HepG2 (cell line): ENCODE measurements around the gene PCBP1. TPM values are rescaled to one million over a fixed set of nuclear protein-coding genes. Genes with fewer than 3 reads are reported as not detected.

Experiments
- ARNT2 ChIP-seq: sonication (generic); formaldehyde crosslinking; IDR thresholded peaks from 2 replicates; pipeline ENCODE4 v1.8.0; 2022; ENCODE audit warnings: mild to moderate bottlenecking, low read depth, missing genetic modification reagents, moderate library complexity
- EZH2 ChIP-seq: conservative IDR thresholded peaks from 2 replicates; pipeline ENCODE4 v1.6.1; 2012; ENCODE audit warnings: mild to moderate bottlenecking, low read depth, low read length, moderate library complexity
- SIX4 ChIP-seq: sonication (generic); formaldehyde crosslinking; IDR thresholded peaks from 2 replicates; pipeline ENCODE4 v1.4.0; 2020; ENCODE audit warnings: missing genetic modification reagents
- TAF1 ChIP-seq: sonication (generic); formaldehyde crosslinking; IDR thresholded peaks from 2 replicates; pipeline ENCODE4 v1.4.0; 2020; ENCODE audit warnings: missing genetic modification reagents
- TEAD3 ChIP-seq: optimal IDR thresholded peaks from 2 replicates; pipeline ENCODE3; 2016; ENCODE audit warnings: borderline replicate concordance
- ZBTB38 ChIP-seq: sonication (generic); formaldehyde crosslinking; IDR thresholded peaks from 2 replicates; pipeline ENCODE4 v1.5.1; 2020; ENCODE audit warnings: mild to moderate bottlenecking, missing genetic modification reagents
- ZNF589 ChIP-seq: sonication (generic); formaldehyde crosslinking; conservative IDR thresholded peaks from 2 replicates; pipeline ENCODE4 v1.8.0; 2022; ENCODE audit warnings: mild to moderate bottlenecking, moderate library complexity, missing genetic modification reagents
- polyA plus RNA-seq, 8 experiments: library from polyadenylated mRNA; depleted of rRNA in 3 of 8; stranded (reverse) in 7 of 8; unstranded in 1 of 8; fragments of >200 nt; fragmentation: Illumina TruSeq in 4 of 8; extraction: Trizol in 4 of 8; gene quantifications; 2 replicates each; pipeline versions ENCODE4 v1.2.1 to v1.2.3, GENCODE V29; 2011 to 2016; ENCODE audit warnings: low read depth in 4 of 8, missing spikeins in 1 of 8, mixed read lengths in 1 of 8; ENCODE audit not compliant: insufficient read depth in 1 of 8
- total RNA-seq, 5 experiments: library from RNA; depleted of rRNA; stranded (reverse); fragments of >200 nt; fragmentation: Illumina TruSeq; extraction: Trizol; gene quantifications; 2 replicates each; pipeline ENCODE4 v1.2.3, GENCODE V29; 2016; ENCODE audit warnings: low read depth in 1 of 5
- TF ChIP-seq, protein P1 (sequence below): sonication (generic); formaldehyde crosslinking; IDR thresholded peaks from 2 replicates; pipeline ENCODE4 v1.4.0; 2020; ENCODE audit warnings: missing genetic modification reagents
- TF ChIP-seq, protein P2 (sequence below): sonication (generic); formaldehyde crosslinking; IDR thresholded peaks from 2 replicates; pipeline ENCODE4 v1.4.0; 2020; ENCODE audit warnings: missing genetic modification reagents, mild to moderate bottlenecking, borderline replicate concordance
- TF ChIP-seq, protein P3 (sequence below): IDR thresholded peaks from 2 replicates; pipeline ENCODE4 v1.6.1; 2016; ENCODE audit warnings: mild to moderate bottlenecking

PCBP1 gene
- total and polyA plus RNA-seq, 2 of the 13 experiments (the other 11 are each of a cell fraction or from before 2014, with no cell fraction given) = 32.0 to 137 TPM

DNA sequence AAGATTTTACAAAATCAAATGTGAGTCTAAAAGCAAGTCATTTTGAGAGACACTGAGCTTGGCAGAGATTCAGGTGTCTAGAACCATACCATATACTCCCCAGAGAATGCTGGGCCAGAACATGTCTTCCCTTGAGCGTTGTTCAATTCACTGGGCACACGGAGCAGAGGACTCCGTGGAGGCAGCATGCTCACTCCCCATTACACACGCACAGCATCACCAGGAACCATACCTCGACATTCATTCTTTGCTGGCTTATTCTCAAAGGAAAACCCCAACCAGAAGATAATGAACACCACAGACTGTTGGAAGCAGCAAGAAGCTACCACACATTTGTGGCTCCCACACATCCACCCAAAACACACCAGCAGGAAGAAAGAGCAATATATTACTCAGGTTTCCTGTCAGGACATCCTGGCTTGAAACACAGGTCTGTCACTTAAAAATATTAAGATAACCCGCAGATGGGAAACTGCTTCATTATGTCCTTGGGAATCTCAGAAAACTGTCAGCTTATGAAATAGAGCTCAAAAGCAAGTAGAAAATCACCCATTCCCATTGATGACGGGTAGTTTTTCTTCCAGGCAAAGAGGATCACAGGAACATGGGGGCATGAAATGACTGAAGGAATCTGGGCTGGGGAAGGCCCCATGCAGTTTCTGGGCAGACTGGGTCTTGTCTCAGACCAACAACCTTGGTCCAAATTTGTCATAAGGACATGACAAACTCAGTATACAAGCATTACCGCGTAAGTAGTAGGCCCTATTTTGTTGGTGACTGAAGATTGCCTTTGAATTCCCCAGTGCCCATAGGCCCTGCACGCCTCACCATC, 46.4 kb downstream of the PCBP1 start (continued):
- TF ChIP-seq ARNT2 (CRISPR knock-in tag) (0 out of 2 replicates have a peak, but pooled peaks have one; percentile 10), TAF1 (CRISPR knock-in tag) (no peak), ZBTB38 (CRISPR knock-in tag) (peak; percentile 96), ZNF589 (no peak), EZH2 (no peak), TEAD3 (CRISPR knock-in tag) (no peak), SIX4 (CRISPR knock-in tag) (no peak)
- TF ChIP-seq, protein P1, sequence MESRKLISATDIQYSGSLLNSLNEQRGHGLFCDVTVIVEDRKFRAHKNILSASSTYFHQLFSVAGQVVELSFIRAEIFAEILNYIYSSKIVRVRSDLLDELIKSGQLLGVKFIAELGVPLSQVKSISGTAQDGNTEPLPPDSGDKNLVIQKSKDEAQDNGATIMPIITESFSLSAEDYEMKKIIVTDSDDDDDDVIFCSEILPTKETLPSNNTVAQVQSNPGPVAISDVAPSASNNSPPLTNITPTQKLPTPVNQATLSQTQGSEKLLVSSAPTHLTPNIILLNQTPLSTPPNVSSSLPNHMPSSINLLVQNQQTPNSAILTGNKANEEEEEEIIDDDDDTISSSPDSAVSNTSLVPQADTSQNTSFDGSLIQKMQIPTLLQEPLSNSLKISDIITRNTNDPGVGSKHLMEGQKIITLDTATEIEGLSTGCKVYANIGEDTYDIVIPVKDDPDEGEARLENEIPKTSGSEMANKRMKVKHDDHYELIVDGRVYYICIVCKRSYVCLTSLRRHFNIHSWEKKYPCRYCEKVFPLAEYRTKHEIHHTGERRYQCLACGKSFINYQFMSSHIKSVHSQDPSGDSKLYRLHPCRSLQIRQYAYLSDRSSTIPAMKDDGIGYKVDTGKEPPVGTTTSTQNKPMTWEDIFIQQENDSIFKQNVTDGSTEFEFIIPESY (CRISPR knock-in tag) = 0 out of 2 replicates have a peak, but pooled peaks have one; percentile 16
- TF ChIP-seq, protein P2, sequence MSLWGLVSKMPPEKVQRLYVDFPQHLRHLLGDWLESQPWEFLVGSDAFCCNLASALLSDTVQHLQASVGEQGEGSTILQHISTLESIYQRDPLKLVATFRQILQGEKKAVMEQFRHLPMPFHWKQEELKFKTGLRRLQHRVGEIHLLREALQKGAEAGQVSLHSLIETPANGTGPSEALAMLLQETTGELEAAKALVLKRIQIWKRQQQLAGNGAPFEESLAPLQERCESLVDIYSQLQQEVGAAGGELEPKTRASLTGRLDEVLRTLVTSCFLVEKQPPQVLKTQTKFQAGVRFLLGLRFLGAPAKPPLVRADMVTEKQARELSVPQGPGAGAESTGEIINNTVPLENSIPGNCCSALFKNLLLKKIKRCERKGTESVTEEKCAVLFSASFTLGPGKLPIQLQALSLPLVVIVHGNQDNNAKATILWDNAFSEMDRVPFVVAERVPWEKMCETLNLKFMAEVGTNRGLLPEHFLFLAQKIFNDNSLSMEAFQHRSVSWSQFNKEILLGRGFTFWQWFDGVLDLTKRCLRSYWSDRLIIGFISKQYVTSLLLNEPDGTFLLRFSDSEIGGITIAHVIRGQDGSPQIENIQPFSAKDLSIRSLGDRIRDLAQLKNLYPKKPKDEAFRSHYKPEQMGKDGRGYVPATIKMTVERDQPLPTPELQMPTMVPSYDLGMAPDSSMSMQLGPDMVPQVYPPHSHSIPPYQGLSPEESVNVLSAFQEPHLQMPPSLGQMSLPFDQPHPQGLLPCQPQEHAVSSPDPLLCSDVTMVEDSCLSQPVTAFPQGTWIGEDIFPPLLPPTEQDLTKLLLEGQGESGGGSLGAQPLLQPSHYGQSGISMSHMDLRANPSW = no peak
- TF ChIP-seq, protein P3, sequence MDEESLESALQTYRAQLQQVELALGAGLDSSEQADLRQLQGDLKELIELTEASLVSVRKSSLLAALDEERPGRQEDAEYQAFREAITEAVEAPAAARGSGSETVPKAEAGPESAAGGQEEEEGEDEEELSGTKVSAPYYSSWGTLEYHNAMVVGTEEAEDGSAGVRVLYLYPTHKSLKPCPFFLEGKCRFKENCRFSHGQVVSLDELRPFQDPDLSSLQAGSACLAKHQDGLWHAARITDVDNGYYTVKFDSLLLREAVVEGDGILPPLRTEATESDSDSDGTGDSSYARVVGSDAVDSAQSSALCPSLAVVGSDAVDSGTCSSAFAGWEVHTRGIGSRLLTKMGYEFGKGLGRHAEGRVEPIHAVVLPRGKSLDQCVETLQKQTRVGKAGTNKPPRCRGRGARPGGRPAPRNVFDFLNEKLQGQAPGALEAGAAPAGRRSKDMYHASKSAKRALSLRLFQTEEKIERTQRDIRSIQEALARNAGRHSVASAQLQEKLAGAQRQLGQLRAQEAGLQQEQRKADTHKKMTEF (CRISPR knock-in tag) = no peak
